Cardiac muscle cell (in vitro differentiated cells and primary cell): ENCODE data around the gene SAE1. TPM values are rescaled to one million over a fixed set of nuclear protein-coding genes. Genes with fewer than 3 reads are reported as not detected.

Experiments used
- DNase-seq, 2 donors: peaks; one replicate each; pipeline versions ENCODE4 v3.0.0 to v3.0.0-alpha.2; 2010 to 2017; ENCODE audit warnings: low read depth in 1 of 2, low spot score in 1 of 2
- H3K27ac ChIP-seq: fragments of 200-600 bp; sonication (generic); 2 replicates; pipeline ENCODE4 v1.5.1; 2016
- H3K27me3 ChIP-seq: fragments of 200-600 bp; sonication (generic); 2 replicates; pipeline ENCODE4 v1.6.0; 2016; ENCODE audit warnings: control low read depth
- H3K36me3 ChIP-seq: fragments of 200-600 bp; sonication (generic); 2 replicates; pipeline ENCODE4 v1.5.1; 2016; ENCODE audit warnings: control low read depth
- H3K4me1 ChIP-seq: fragments of 200-600 bp; sonication (generic); 2 replicates; pipeline ENCODE4 v1.8.1; 2017; ENCODE audit warnings: low read depth, mild to moderate bottlenecking, mixed run types
- H3K4me3 ChIP-seq: fragments of 200-600 bp; sonication (generic); 2 replicates; pipeline ENCODE4 v1.5.1; 2016; ENCODE audit warnings: mild to moderate bottlenecking
- H3K9me3 ChIP-seq: fragments of 200-600 bp; sonication (generic); 2 replicates; pipeline ENCODE4 v1.5.1; 2017; ENCODE audit warnings: low read depth, mild to moderate bottlenecking, control low read depth
- polyA plus RNA-seq: library from polyadenylated mRNA; unstranded; fragments of >200 nt; fragmentation: Nextera tagmentation; extraction: Ambion mirVana; gene quantifications from 2 replicates; pipeline ENCODE4 v1.2.1, GENCODE V29; 2016
- total RNA-seq: library from RNA; depleted of rRNA; stranded (reverse); fragments of >200 nt; gene quantifications from 2 replicates; pipeline ENCODE4 v1.2.3, GENCODE V29; 2016
- TF ChIP-seq, protein P1 (sequence below): IDR thresholded peaks from 2 replicates; pipeline ENCODE4 v1.5.1; 2012; ENCODE audit warnings: low read depth, mild to moderate bottlenecking, low read length

The SAE1 gene
- total and polyA plus RNA-seq, 2 experiments from 2014 or later: 128 to 171 TPM

DNA sequence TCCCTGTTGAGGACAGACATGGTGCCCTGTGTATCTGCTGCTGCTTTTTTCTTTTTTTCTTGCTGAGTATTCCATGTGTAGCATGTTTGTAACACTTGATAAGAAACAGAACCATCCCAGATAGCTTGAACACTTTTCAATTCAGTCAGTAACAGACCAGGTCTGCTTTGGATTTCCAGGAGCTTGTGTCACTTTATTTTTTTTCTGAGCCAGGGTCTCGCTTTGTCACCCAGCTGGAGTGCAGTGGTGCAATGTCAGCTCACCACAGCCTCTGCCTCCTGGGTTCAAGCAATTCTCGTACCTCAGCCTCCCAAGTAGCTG is 56.7 kb downstream of the SAE1 start:
- H3K27ac ChIP-seq: peak overlapping the region; percentile 77
- DNase-seq: peak in 1 of 2 donors; percentile 32
- H3K4me1 ChIP-seq: peaks cover 38% of the 10 kb centered on the region
- no peak overlapping the region for H3K4me3 ChIP-seq
- TF ChIP-seq, protein P1, sequence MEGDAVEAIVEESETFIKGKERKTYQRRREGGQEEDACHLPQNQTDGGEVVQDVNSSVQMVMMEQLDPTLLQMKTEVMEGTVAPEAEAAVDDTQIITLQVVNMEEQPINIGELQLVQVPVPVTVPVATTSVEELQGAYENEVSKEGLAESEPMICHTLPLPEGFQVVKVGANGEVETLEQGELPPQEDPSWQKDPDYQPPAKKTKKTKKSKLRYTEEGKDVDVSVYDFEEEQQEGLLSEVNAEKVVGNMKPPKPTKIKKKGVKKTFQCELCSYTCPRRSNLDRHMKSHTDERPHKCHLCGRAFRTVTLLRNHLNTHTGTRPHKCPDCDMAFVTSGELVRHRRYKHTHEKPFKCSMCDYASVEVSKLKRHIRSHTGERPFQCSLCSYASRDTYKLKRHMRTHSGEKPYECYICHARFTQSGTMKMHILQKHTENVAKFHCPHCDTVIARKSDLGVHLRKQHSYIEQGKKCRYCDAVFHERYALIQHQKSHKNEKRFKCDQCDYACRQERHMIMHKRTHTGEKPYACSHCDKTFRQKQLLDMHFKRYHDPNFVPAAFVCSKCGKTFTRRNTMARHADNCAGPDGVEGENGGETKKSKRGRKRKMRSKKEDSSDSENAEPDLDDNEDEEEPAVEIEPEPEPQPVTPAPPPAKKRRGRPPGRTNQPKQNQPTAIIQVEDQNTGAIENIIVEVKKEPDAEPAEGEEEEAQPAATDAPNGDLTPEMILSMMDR: no peak
- no peaks in the 10 kb centered on the region for H3K27me3 ChIP-seq
- no peaks in the 10 kb centered on the region for H3K9me3 ChIP-seq
- no peaks in the 10 kb centered on the region for H3K36me3 ChIP-seq

DNA sequence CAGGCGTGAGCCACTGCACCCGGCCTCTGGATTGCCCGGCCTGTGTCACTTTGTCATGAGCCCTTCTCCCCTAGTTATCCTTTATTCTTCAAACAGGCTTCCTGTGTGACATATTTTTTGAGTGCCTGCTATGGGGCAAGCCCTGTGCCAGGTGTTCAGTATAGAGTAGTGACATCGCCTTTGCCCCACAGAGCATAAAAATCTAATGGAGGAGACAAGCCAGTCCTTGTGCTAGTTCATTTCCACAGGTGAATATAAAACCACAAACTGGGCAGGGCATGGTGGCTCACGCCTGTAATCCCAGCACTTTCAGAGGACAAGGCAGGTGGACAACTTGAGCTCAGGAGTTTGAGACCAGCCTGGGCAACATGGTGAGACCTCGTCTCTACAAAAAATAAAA is 57.2 kb downstream of the SAE1 start:
- TF ChIP-seq, protein P1: no peak
- Histone ChIP-seq H3K27me3 (no peaks in the 10 kb centered on the region), H3K27ac (peak overlapping the region; percentile 77), H3K36me3 (no peaks in the 10 kb centered on the region), H3K9me3 (no peaks in the 10 kb centered on the region), H3K4me3 (no peak overlapping the region), H3K4me1 (peaks cover 38% of the 10 kb centered on the region)
- DNase-seq: no peak

DNA sequence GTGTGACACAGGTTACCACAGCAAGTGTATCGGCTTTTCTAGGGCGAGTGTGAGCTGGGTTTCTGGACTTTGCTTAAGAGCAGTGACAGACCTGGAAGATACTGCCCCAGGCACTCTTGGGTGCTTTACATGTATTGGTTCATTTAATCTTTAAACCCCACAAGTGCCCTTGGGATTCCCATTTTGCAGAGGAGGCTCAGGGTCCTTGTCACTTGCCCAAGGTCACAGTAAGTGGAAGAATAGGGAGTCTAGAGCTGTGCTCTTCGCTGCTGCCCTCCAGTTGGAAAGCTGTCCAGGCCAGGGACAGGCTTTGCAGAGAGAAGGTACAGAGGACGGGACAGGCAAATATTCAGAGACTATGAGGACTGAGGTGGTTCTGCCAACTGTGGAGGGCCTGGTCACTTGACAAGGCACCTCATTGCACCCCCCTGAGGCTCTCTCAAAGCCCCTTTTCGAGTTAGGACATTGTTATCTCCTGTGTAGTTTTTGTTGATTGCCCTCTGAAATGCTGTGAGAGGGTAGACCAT is 57.9 kb downstream of the SAE1 start:
- Histone ChIP-seq H3K4me3 (no peak overlapping the region), H3K9me3 (no peaks in the 10 kb centered on the region), H3K27ac (peak overlapping the region; percentile 79), H3K4me1 (peaks cover 38% of the 10 kb centered on the region), H3K27me3 (no peaks in the 10 kb centered on the region), H3K36me3 (no peaks in the 10 kb centered on the region)
- TF ChIP-seq, protein P1: no peak
- no peak for DNase-seq

DNA sequence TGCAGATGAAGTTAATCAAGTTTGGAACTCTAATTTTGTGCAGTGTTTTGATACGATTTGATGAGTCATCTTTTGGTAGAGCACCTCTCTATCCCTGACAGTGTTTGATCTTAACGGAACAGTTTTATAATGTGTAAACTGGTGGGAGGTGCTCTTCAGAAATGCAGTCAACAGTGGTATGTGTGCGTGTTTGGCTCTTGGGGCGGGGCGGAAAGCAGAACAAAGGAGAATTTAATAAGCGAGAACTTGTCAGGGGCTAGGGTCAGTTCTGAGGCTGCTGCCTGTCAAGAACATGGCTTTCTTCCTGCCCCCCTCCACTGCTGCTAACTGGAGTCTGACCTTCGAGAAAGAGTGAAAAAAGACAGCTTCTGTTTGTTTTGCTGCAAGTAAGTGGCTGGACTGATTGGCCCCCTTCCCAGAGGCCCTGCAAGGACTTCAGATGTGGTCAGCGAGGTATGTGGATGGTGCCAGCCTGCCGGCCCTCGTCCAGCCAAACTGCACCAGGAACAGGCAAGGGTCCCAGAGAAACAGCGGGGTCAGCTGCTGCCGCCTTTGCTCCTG is 59.6 kb downstream of the SAE1 start:
- Histone ChIP-seq H3K27me3 (no peaks in the 10 kb centered on the region), H3K4me1 (peaks cover 38% of the 10 kb centered on the region), H3K36me3 (no peaks in the 10 kb centered on the region), H3K4me3 (no peak overlapping the region), H3K27ac (peak overlapping the region; percentile 79), H3K9me3 (no peaks in the 10 kb centered on the region)
- DNase-seq: peak; percentile 41 to 89
- TF ChIP-seq, protein P1: no peak

DNA sequence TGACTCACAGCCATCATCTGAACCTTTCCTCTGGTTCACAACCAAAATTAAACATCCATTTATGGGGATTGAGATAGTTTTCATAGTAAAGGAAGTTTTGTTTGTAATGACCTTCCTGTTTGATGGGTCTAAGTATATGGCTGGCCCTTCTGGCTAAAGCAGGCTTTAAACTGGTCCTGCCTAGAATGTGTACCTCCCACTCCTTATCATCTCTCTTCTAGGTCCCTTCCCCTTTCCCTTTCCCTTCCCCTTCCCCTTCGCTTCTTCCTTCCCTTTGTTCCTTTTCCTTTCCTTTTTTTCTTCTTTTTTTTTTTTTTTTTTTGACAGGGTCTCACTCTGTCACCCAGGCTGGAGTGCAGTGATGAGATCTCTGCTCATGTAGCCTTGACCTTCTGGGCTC is 64.8 kb downstream of the SAE1 start:
- TF ChIP-seq, protein P1: no peak
- Histone ChIP-seq H3K27ac (no peak overlapping the region), H3K36me3 (peaks cover 9% of the 10 kb centered on the region), H3K9me3 (no peaks in the 10 kb centered on the region), H3K4me1 (peaks cover 5% of the 10 kb centered on the region), H3K27me3 (no peaks in the 10 kb centered on the region), H3K4me3 (no peak overlapping the region)
- no peak for DNase-seq
